ENCODE measurements around the gene TOMM20.

TOMM20 gene

DNA sequence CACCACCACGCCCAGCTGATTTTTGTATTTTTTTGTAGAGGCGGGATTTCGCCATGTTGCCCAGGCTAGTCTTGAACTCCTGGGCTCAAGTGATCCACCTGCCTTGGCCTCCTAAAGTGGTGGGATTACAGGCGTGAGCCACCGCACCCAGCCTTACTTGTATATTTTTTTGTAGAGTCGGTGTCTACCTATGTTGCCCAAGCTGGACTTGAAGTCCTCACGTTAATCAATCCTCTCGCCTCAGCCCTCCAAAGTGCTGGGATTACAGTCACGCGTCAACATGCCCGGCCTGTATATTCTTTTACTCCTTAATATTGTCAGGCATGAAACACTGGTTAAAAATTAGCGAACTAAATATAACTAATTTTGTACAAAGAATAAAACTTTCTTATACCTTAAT lies 5.5 kb upstream of the TOMM20 start:
- Histone ChIP-seq H2AFZ (ENCODE audit: low read depth, low read length, severe bottlenecking) (no peak overlapping the region), H3K27me3 (ENCODE audit: low read length) (no peaks in the 10 kb centered on the region), H3K27ac (ENCODE audit: low read depth, low read length) (no peak overlapping the region), H3K9ac (ENCODE audit: low read length) (no peak overlapping the region), H3K9me2 (replicated peaks; ENCODE audit: insufficient read depth, low read length) (no peaks in the 10 kb centered on the region), H3K4me3 (ENCODE audit: insufficient read depth, low read length, poor library complexity, severe bottlenecking) (no peak overlapping the region), H3K9me3 (ENCODE audit: insufficient read depth, low read length) (no peaks in the 10 kb centered on the region), H3F3A (ENCODE audit: insufficient read depth) (peaks cover 26% of the 10 kb centered on the region), H4K20me1 (ENCODE audit: low read depth, low read length) (no peaks in the 10 kb centered on the region), H3K79me2 (ENCODE audit: insufficient read depth, low read length) (no peaks in the 10 kb centered on the region), H3K36me3 (ENCODE audit: low read length) (peaks cover 26% of the 10 kb centered on the region; the same call in 1 of the 2 replicates), H3K4me2 (ENCODE audit: low read depth, low read length, poor library complexity, severe bottlenecking) (no peak overlapping the region)
- no peak for TF ChIP-seq CTCF (IDR thresholded peaks at IDR 0.05; ENCODE audit: insufficient read depth, low read length, poor library complexity, severe bottlenecking)
- TF ChIP-seq EZH2phosphoT487 (conservative IDR thresholded peaks at IDR 0.05; ENCODE audit: low read length): no peak

DNA sequence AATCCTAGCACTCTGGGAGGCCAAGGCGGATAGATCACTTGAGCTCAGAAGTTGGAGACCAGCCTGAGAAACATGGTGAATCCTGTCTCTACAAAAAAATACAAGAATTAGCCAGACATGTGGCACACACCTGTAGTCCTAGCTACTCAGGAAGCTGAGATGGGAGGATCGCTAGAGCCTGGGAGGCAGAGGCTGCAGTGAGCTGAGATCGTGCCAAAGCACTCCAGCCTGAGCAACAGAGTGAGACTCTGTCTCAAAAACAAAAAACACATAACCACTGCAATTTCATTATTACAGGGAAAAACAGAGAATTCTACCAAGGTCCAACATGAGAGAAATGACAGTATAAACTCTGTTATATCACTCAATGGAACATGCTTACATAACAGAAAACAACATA lies 4.4 kb upstream of the TOMM20 start:
- Histone ChIP-seq H3K79me2 (ENCODE audit: insufficient read depth, low read length) (peaks cover 6% of the 10 kb centered on the region), H3K9ac (ENCODE audit: low read length) (no peak overlapping the region), H3K9me3 (ENCODE audit: insufficient read depth, low read length) (no peaks in the 10 kb centered on the region), H3F3A (ENCODE audit: insufficient read depth) (peaks cover 26% of the 10 kb centered on the region), H4K20me1 (ENCODE audit: low read depth, low read length) (no peaks in the 10 kb centered on the region), H3K36me3 (ENCODE audit: low read length) (peaks cover 19% of the 10 kb centered on the region; the same call in 1 of the 2 replicates), H3K9me2 (replicated peaks; ENCODE audit: insufficient read depth, low read length) (no peaks in the 10 kb centered on the region), H3K27me3 (ENCODE audit: low read length) (no peaks in the 10 kb centered on the region), H3K4me3 (ENCODE audit: insufficient read depth, low read length, poor library complexity, severe bottlenecking) (no peak overlapping the region), H3K4me2 (ENCODE audit: low read depth, low read length, poor library complexity, severe bottlenecking) (no peak overlapping the region), H3K27ac (ENCODE audit: low read depth, low read length) (no peak overlapping the region), H2AFZ (ENCODE audit: low read depth, low read length, severe bottlenecking) (no peak overlapping the region)
- TF ChIP-seq EZH2phosphoT487 (conservative IDR thresholded peaks at IDR 0.05; ENCODE audit: low read length) (no peak), CTCF (IDR thresholded peaks at IDR 0.05; ENCODE audit: insufficient read depth, low read length, poor library complexity, severe bottlenecking) (no peak)

DNA sequence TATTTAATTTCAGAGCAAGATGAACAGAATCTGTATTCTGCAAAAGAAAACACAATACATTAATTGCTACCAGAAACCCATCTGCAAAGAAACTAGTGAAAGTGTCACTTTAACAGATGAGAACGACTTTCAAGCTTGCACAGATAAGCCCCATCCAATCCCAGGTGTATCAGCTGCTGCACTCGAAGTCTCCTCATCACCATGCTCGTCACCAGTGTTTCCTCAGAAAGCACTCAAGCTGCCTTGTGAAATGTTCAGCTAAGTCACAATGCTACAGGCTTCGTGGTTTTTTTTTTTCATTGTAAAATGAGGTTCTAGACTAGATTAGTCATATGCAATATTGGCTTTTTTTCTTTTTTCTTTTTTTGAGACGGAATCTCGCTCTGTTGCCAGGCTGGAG lies 3.3 kb upstream of the TOMM20 start:
- no peak overlapping the region for H3K27ac ChIP-seq (ENCODE audit: low read depth, low read length)
- H3K4me2 ChIP-seq (ENCODE audit: low read depth, low read length, poor library complexity, severe bottlenecking): no peak overlapping the region
- H3F3A ChIP-seq (ENCODE audit: insufficient read depth): peaks cover 26% of the 10 kb centered on the region
- no peak overlapping the region for H3K9ac ChIP-seq (ENCODE audit: low read length)
- no peak for TF ChIP-seq CTCF (IDR thresholded peaks at IDR 0.05; ENCODE audit: insufficient read depth, low read length, poor library complexity, severe bottlenecking)
- TF ChIP-seq EZH2phosphoT487 (conservative IDR thresholded peaks at IDR 0.05; ENCODE audit: low read length): no peak
- no peaks in the 10 kb centered on the region for H3K9me2 ChIP-seq (replicated peaks; ENCODE audit: insufficient read depth, low read length)
- H3K4me3 ChIP-seq (ENCODE audit: insufficient read depth, low read length, poor library complexity, severe bottlenecking): no peak overlapping the region
- H3K27me3 ChIP-seq (ENCODE audit: low read length): no peaks in the 10 kb centered on the region
- H4K20me1 ChIP-seq (ENCODE audit: low read depth, low read length): peaks cover 8% of the 10 kb centered on the region; the same call in 1 of the 2 replicates
- peaks cover 18% of the 10 kb centered on the region; the same call in 1 of the 2 replicates for H3K36me3 ChIP-seq (ENCODE audit: low read length)
- H2AFZ ChIP-seq (ENCODE audit: low read depth, low read length, severe bottlenecking): no peak overlapping the region
- H3K79me2 ChIP-seq (ENCODE audit: insufficient read depth, low read length): peaks cover 17% of the 10 kb centered on the region
- no peaks in the 10 kb centered on the region for H3K9me3 ChIP-seq (ENCODE audit: insufficient read depth, low read length)
